ENCODE data around the gene NEDD9. TPM values are rescaled to one million over a fixed set of nuclear protein-coding genes. Genes with fewer than 3 reads are reported as not detected.

The NEDD9 gene
- total and polyA plus RNA-seq, 3 experiments from 2014 or later = 39.9 to 41.0 (median 40.2) TPM

GRCh38 chr6:11268978-11269377 is 36.5 kb upstream of the NEDD9 start:
- H3K4me1 Mint-ChIP-seq = peaks cover 22 to 39% (median 27%) of the 10 kb centered on the region in 3 donors
- Histone ChIP-seq H3K9me3 (ENCODE audit: low read length) (no peaks in the 10 kb centered on the region), H3K36me3 (ENCODE audit: insufficient read depth, low read length) (peaks cover 8% of the 10 kb centered on the region), H3K27me3 (ENCODE audit: insufficient read depth, low read length, poor library complexity, severe bottlenecking) (no peaks in the 10 kb centered on the region), H3K27ac (ENCODE audit: low read depth, low read length) (no peak overlapping the region), H3K4me1 (ENCODE audit: insufficient read depth, low read length) (no peaks in the 10 kb centered on the region), H3K4me3 (ENCODE audit: low read length) (no peak overlapping the region)
- H3K27ac Mint-ChIP-seq = no peak overlapping the region
- no peaks in the 10 kb centered on the region for H3K9me3 Mint-ChIP-seq
- no peaks in the 10 kb centered on the region for H3K27me3 Mint-ChIP-seq
- H3K36me3 Mint-ChIP-seq = peaks cover 16 to 35% (median 23%) of the 10 kb centered on the region in 3 donors
- ChIA-PET CTCF (no interaction called here), POLR2A (no interaction called here)
- H3K4me3 Mint-ChIP-seq = no peak overlapping the region
- DNase-seq = no peak

GRCh38 chr6:11266926-11267325 is 34.5 kb upstream of the NEDD9 start:
- Histone ChIP-seq H3K27me3 (ENCODE audit: insufficient read depth, low read length, poor library complexity, severe bottlenecking) (no peaks in the 10 kb centered on the region), H3K9me3 (ENCODE audit: low read length) (no peaks in the 10 kb centered on the region), H3K4me1 (ENCODE audit: insufficient read depth, low read length) (no peaks in the 10 kb centered on the region), H3K4me3 (ENCODE audit: low read length) (no peak overlapping the region), H3K27ac (ENCODE audit: low read depth, low read length) (no peak overlapping the region), H3K36me3 (ENCODE audit: insufficient read depth, low read length) (peaks cover 7% of the 10 kb centered on the region)
- peaks cover 33 to 54% (median 39%) of the 10 kb centered on the region in 3 donors for H3K4me1 Mint-ChIP-seq
- no peaks in the 10 kb centered on the region for H3K9me3 Mint-ChIP-seq
- ChIA-PET CTCF (interaction anchor here (0.9 kb wide), 1 partner anchor 100 kb away, joined by 3 read pairs; no protein-coding TSS in a partner anchor), POLR2A (no interaction called here)
- no peaks in the 10 kb centered on the region for H3K27me3 Mint-ChIP-seq
- no peak for DNase-seq
- H3K4me3 Mint-ChIP-seq = no peak overlapping the region
- no peak overlapping the region for H3K27ac Mint-ChIP-seq
- peaks cover 13 to 18% (median 16%) of the 10 kb centered on the region in 3 donors for H3K36me3 Mint-ChIP-seq

GRCh38 chr6:11265932-11266331 is 33.5 kb upstream of the NEDD9 start:
- H3K4me3 ChIP-seq (ENCODE audit: low read length) = no peak overlapping the region
- DNase-seq = no peak
- Mint-ChIP-seq H3K36me3 (peaks cover 10 to 15% (median 10%) of the 10 kb centered on the region in 3 donors), H3K27me3 (no peaks in the 10 kb centered on the region), H3K4me1 (peaks cover 39 to 58% (median 45%) of the 10 kb centered on the region in 3 donors), H3K27ac (peak overlapping the region in 1 of 8 donors; percentile 44), H3K4me3 (no peak overlapping the region), H3K9me3 (no peaks in the 10 kb centered on the region)
- H3K9me3 ChIP-seq (ENCODE audit: low read length) = no peaks in the 10 kb centered on the region
- H3K27ac ChIP-seq (ENCODE audit: low read depth, low read length) = no peak overlapping the region
- CTCF ChIA-PET = no interaction called here
- H3K36me3 ChIP-seq (ENCODE audit: insufficient read depth, low read length) = no peaks in the 10 kb centered on the region
- POLR2A ChIA-PET = no interaction called here
- H3K4me1 ChIP-seq (ENCODE audit: insufficient read depth, low read length) = peaks cover 3% of the 10 kb centered on the region
- H3K27me3 ChIP-seq (ENCODE audit: insufficient read depth, low read length, poor library complexity, severe bottlenecking) = no peaks in the 10 kb centered on the region

- no peak overlapping the region for H3K27ac ChIP-seq (ENCODE audit: low read depth, low read length)
- no peaks in the 10 kb centered on the region for H3K27me3 ChIP-seq (ENCODE audit: insufficient read depth, low read length, poor library complexity, severe bottlenecking)
- POLR2A ChIA-PET = no interaction called here
- Mint-ChIP-seq H3K27ac (peak overlapping the region in 4 of 8 donors; percentile 26 to 78 (median 49)), H3K36me3 (peaks cover 7 to 17% (median 8%) of the 10 kb centered on the region in 3 donors), H3K9me3 (no peaks in the 10 kb centered on the region), H3K4me1 (peaks cover 53 to 66% (median 60%) of the 10 kb centered on the region in 3 donors), H3K27me3 (no peaks in the 10 kb centered on the region), H3K4me3 (peak overlapping the region in 1 of 7 donors; percentile 17)
- DNase-seq = no peak
- H3K36me3 ChIP-seq (ENCODE audit: insufficient read depth, low read length) = no peaks in the 10 kb centered on the region
- H3K4me1 ChIP-seq (ENCODE audit: insufficient read depth, low read length) = peaks cover 21% of the 10 kb centered on the region
- CTCF ChIA-PET = interaction anchor here (1.5 kb wide), 1 partner anchor 16 kb away, joined by 3 read pairs; no protein-coding TSS in a partner anchor
- H3K4me3 ChIP-seq (ENCODE audit: low read length) = no peak overlapping the region
- H3K9me3 ChIP-seq (ENCODE audit: low read length) = no peaks in the 10 kb centered on the region
Observed at GRCh38 chr6:11264100-11264499, 31.6 kb upstream of the NEDD9 start.

- Histone ChIP-seq H3K4me3 (ENCODE audit: low read length) (no peak overlapping the region), H3K27ac (ENCODE audit: low read depth, low read length) (no peak overlapping the region), H3K36me3 (ENCODE audit: insufficient read depth, low read length) (no peaks in the 10 kb centered on the region), H3K27me3 (ENCODE audit: insufficient read depth, low read length, poor library complexity, severe bottlenecking) (no peaks in the 10 kb centered on the region), H3K4me1 (ENCODE audit: insufficient read depth, low read length) (peaks cover 29% of the 10 kb centered on the region), H3K9me3 (ENCODE audit: low read length) (no peaks in the 10 kb centered on the region)
- H3K27me3 Mint-ChIP-seq = no peaks in the 10 kb centered on the region
- H3K9me3 Mint-ChIP-seq = no peaks in the 10 kb centered on the region
- H3K4me1 Mint-ChIP-seq = peaks cover 61 to 72% (median 68%) of the 10 kb centered on the region in 3 donors
- H3K4me3 Mint-ChIP-seq = peak overlapping the region in 4 of 7 donors; percentile 17 to 45 (median 28)
- peak overlapping the region in 7 of 8 donors; percentile 27 to 78 (median 67) for H3K27ac Mint-ChIP-seq
- ChIA-PET CTCF (interaction anchor here (1.2 to 1.5 kb wide), 2 partner anchors 17 to 21 kb away, joined by 3 read pairs; no protein-coding TSS in a partner anchor), POLR2A (no interaction called here)
- DNase-seq = no peak
- H3K36me3 Mint-ChIP-seq = peaks cover 7 to 17% (median 8%) of the 10 kb centered on the region in 3 donors
Observed at GRCh38 chr6:11263291-11263775, 30.9 kb upstream of the NEDD9 start.

- no peak overlapping the region for H3K4me3 Mint-ChIP-seq
- DNase-seq = no peak
- POLR2A ChIA-PET = no interaction called here
- CTCF ChIA-PET = interaction anchor here (0.8 to 1.5 kb wide), 4 partner anchors 18 to 90 kb away, joined by 3 read pairs; partner anchors contain the start of gene NEDD9
- H3K36me3 Mint-ChIP-seq = peaks cover 7 to 20% (median 8%) of the 10 kb centered on the region in 3 donors
- no peaks in the 10 kb centered on the region for H3K36me3 ChIP-seq (ENCODE audit: insufficient read depth, low read length)
- no peak overlapping the region for H3K4me3 ChIP-seq (ENCODE audit: low read length)
- H3K27ac ChIP-seq (ENCODE audit: low read depth, low read length) = no peak overlapping the region
- H3K4me1 Mint-ChIP-seq = peaks cover 72 to 83% (median 79%) of the 10 kb centered on the region in 3 donors
- no peaks in the 10 kb centered on the region for H3K27me3 Mint-ChIP-seq
- peaks cover 40% of the 10 kb centered on the region for H3K4me1 ChIP-seq (ENCODE audit: insufficient read depth, low read length)
- no peaks in the 10 kb centered on the region for H3K9me3 Mint-ChIP-seq
- no peaks in the 10 kb centered on the region for H3K27me3 ChIP-seq (ENCODE audit: insufficient read depth, low read length, poor library complexity, severe bottlenecking)
- no peaks in the 10 kb centered on the region for H3K9me3 ChIP-seq (ENCODE audit: low read length)
- H3K27ac Mint-ChIP-seq = peak overlapping the region in 6 of 8 donors; percentile 12 to 93 (median 69)
Observed at GRCh38 chr6:11262242-11262641, 29.8 kb upstream of the NEDD9 start.

GRCh38 chr6:11260249-11261038 is 28.0 kb upstream of the NEDD9 start:
- no peak overlapping the region for H3K27ac ChIP-seq (ENCODE audit: low read depth, low read length)
- no peaks in the 10 kb centered on the region for H3K27me3 ChIP-seq (ENCODE audit: insufficient read depth, low read length, poor library complexity, severe bottlenecking)
- H3K4me1 ChIP-seq (ENCODE audit: insufficient read depth, low read length) = peaks cover 48% of the 10 kb centered on the region
- Mint-ChIP-seq H3K27ac (peak overlapping the region; percentile 72 to 96 (median 89)), H3K4me1 (peaks cover 87 to 95% (median 94%) of the 10 kb centered on the region in 3 donors), H3K9me3 (no peaks in the 10 kb centered on the region), H3K27me3 (no peaks in the 10 kb centered on the region), H3K4me3 (peak overlapping the region; percentile 0 to 75 (median 55)), H3K36me3 (peaks cover 7 to 19% (median 8%) of the 10 kb centered on the region in 3 donors)
- ChIA-PET CTCF (interaction anchor here (1.3 to 1.4 kb wide), 2 partner anchors 11 to 28 kb away, joined by 3 read pairs; partner anchors contain the start of gene NEDD9), POLR2A (no interaction called here)
- no peak for DNase-seq
- H3K9me3 ChIP-seq (ENCODE audit: low read length) = no peaks in the 10 kb centered on the region
- no peak overlapping the region for H3K4me3 ChIP-seq (ENCODE audit: low read length)
- no peaks in the 10 kb centered on the region for H3K36me3 ChIP-seq (ENCODE audit: insufficient read depth, low read length)

Data from CD8-positive, alpha-beta memory T cell (primary cell).